NCI-H2107 (cell line): ENCODE data around the gene TENM4.
"Not testable (repeated sequence)": the region's sequence is repeated elsewhere in the genome, so short reads cannot be mapped to it uniquely, and the experiment has no call there.

Experiments
- DNase-seq: peaks from one replicate; lab custom pipeline; 2025; lab: John Stamatoyannopoulos, UW

TENM4 gene

DNA sequence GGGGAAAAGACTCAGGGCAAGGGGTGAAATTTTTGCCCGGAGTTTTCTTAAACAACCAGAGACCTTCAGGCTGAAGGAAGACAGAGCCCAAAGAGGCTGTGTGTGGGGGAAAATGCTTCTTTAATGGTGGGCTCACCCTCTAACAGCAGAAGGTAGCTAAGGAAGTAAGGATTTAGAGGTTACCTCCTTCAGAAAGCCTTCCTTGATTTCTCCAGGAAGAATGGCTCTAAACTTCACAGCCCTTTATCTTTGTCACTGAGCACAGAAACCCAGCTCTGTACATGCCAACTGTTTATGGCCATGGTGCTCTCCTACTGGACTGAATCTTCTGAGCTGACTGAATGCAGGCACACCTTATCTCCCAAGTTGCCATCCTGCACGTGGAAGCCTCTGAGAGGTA is 196.0 kb downstream of the TENM4 start:
- DNase-seq: no peak

DNA sequence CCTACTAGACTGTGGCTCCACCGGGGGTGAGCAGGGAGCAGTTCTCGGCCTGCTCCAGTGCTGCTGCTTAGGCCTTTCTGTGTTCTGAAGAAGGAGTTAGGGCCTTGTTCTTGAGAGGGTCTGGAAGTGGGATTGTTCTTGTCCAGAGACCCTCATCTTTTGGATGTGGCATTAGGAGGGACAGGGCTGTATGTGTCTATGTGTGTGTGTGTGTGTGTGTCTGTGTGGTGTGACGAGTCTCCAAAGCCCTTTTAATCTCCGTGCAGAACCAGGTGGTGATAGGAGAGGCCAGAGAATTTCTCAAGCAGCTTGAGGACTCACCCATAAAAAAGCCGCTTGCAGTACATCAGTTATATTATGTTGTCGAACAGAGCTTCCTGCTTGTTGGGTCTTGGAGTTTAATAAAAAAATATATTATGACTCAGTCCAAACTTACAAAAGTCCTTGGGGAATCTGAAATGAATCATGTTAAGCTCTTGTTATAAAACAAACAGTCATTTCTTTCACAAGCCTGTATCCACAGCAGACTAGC is 196.5 kb downstream of the TENM4 start:
- no peak for DNase-seq

DNA sequence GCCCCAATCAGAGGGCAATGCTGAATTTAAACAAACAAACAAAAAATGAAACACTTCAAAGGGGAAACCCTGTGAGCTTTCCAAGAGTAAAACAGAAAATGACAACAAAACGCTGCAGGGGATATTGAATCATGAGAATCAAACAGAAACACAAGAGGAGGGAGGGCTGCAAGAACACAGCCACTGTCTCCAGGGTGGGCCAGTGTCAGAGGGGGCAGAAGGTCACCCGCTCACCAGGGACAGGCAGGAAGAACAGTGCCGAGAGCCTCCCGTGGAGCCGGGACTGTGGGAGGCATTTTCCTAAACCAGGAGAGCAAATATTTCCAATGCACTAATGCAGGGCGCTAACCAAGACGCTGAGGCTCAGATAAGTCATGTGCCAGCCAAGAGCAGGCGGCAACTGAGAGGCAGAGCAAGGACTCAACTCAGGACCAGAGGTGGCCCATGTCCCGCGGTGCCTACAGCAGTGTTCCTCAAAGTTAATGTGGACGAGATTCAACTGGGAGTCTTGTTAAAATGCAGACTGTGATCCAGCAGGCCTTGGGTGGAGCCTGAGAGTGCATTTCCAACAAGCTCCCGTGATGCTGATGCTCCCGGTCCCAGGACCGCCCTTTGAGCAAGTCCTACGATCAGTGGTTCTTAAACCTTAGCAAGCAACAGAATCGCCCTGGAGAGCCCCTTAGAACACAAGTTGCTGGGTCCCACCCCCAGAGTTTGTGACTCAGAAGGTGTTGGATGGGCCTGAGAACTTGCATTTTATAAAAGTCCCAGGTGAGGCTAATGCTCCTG is 197.2 kb downstream of the TENM4 start:
- no peak for DNase-seq

DNA sequence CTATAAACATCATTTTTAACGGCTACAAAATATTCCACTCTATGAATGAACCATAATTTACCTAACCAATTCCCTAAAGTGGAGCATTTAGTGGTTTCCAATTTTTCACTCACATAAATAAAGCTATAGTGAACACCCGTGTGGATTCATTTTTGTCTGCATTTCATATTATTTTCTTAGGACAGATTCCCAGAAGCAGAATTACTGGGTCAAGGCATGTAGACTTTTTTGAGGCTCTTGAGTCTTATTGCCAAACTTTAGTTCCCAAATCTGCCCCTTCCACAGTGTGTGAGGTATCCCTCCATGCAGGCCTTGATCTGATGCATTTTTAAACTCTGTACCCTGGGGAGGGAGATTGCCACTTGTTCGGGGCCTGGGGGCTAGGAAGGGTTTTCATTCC is 198.2 kb downstream of the TENM4 start:
- DNase-seq: no peak

DNA sequence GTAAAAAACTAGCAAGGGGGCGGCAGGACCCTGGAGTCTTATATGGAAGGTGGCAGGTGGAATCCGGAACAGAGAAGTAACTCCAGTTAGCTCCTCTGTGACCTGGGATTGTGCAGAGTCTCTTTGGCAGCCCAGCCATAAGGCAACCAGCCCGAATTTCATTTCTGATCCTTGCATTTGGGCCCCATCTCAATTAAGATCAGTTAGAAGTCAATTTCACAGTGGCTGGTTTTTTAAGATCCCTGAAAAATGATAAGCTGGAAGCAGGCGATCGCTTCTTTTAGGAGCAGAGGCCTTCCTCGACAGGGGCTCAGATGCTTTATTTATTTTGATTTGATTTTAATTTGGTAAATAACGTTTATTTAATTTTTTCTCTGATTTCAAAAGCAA is 199.0 kb downstream of the TENM4 start:
- DNase-seq: no peak

DNA sequence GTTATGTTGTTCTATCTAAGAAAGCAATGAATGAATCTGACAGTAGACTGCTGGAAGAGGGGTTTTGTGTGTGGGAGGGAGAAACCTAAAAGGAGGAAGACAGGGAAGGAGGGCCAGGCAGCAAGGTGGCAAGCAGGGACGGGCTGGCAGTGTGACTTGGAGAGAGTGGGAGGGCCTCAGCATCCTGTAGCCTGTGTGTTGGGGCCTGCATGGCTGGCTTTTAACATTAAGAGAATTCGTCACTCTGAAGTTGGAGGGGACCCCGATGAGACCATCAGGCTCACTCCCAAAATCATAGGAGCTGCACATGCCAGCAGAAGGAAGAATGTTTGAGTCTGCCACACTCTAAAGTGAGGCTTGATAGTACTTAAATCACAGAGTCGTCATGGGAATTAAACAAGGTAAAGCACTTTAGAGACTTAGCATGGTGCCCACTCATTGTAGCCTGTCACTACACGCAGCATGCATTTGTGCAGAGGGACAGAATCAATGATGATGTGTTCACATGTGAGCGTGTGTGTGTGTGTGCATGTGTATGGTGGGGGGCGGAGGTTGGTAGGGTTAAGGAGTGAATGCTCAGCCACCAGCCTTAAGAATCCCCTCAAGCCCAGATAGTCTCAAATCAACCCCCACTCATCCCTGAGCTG is 199.5 kb downstream of the TENM4 start:
- DNase-seq: no peak

DNA sequence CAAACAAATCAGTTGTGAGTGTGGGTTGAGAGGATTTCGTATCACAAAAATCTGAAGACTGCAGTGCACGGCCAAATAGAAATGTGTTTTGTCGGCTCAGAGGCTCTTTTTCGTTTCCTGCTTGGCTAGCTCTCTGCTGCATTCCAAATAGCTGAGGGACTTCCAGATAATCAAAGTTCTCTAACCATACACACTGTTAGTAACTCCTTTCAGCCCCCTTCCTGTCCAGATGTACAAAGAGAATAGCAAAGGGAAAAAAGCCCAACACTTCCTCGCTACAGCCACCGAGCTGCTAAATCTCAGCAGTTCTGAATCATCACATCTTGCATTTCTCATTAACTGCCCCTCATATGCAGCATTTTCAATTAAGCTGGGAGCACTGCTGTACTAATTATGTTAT is 203.1 kb downstream of the TENM4 start:
- DNase-seq: no peak

DNA sequence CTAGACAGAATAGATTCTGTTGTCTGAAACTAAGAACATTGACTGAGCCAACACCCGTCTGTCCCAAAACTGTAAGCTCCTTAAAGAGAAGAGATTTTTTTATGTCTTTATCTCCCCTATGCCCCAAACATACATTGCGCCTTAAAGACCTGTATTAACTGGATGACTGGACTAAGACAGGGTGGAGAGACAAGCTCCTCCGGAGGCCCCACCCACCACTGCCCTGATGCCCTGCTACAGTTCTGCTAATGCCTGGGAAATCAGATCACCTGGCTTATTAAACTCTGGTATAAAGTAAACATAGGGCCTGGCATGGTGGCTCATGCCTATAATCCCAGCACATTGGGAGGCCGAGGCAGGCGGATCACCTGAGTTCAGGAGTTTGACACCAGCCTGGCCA is 203.7 kb downstream of the TENM4 start:
- DNase-seq: no peak

DNA sequence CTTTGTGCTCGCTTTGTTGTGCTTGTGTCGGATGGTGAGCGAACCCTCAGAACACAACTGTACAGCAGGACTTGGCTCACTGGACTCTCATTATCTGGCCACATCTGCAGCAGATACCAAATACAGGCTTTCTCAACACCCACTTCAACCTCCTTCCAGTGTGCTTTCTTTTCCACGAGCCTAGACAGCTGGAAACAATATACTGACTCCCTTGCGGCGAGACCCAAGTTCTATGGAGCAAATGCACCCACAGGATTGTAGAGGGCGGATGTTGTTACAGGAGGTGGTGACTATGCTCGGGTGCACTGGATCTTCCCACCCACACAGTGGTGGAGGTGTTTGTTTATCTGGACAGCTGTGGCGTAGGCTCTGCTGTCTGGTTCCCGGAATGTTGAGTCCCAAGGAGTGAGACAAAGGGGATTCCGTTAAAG is 204.3 kb downstream of the TENM4 start:
- no peak for DNase-seq

DNA sequence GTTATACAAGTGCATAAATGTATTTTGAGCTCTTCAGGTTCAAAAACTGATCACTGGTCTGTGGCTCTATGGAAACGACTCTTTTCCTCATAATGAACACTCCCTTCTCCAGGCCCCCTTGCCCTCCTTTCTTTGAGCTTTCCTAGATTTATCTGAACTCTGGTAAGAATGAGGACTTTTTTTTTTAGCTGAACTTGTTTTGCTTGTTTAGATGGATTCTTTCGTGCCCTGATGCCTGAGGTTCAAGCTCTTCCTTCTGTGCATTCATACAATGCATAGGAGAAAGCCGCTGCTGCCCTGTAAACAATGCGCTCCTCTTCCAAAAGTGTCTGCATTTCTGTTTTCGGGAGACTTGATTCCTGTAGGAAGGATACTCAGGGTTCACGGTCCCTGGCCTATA is 205.1 kb downstream of the TENM4 start:
- DNase-seq: no peak

DNA sequence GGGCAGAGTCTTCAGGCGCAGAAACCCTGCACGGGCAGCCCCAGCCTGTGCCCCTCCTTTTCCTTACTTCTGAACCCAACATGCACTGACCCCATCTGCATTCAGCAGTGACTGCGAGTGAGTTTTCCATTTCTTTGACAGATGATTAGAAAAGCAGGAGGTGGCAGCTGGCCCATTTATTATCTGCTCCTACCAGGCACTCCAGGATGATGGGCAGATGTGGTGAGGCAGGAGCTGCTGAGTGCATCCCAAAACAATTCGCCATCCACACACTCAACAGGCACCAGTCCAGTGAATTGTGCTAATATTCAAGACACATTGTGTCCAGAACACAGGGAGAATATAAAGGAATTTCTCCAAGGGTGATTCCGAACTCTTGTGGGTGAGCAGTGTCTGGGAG is 208.5 kb downstream of the TENM4 start:
- DNase-seq: no peak

DNA sequence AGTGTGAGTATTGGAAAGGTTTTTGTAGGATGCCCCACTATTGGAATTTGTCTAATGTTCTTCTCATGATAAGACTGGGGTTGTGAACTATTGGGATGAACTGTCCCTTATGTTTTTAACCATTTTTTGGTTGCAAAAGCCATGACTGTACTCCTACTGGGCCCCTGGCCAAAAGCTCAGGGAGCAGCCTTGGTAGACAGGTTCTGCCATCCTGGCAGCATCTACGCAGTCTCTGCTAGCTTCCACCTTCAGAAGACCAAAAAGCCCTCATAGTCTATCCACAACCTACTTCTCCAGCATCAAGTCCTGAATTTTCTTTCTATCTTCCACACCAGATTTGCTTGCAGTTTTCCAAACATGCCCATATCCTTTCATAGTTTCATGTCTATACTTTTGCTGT is 211.8 kb downstream of the TENM4 start:
- DNase-seq: no peak

DNA sequence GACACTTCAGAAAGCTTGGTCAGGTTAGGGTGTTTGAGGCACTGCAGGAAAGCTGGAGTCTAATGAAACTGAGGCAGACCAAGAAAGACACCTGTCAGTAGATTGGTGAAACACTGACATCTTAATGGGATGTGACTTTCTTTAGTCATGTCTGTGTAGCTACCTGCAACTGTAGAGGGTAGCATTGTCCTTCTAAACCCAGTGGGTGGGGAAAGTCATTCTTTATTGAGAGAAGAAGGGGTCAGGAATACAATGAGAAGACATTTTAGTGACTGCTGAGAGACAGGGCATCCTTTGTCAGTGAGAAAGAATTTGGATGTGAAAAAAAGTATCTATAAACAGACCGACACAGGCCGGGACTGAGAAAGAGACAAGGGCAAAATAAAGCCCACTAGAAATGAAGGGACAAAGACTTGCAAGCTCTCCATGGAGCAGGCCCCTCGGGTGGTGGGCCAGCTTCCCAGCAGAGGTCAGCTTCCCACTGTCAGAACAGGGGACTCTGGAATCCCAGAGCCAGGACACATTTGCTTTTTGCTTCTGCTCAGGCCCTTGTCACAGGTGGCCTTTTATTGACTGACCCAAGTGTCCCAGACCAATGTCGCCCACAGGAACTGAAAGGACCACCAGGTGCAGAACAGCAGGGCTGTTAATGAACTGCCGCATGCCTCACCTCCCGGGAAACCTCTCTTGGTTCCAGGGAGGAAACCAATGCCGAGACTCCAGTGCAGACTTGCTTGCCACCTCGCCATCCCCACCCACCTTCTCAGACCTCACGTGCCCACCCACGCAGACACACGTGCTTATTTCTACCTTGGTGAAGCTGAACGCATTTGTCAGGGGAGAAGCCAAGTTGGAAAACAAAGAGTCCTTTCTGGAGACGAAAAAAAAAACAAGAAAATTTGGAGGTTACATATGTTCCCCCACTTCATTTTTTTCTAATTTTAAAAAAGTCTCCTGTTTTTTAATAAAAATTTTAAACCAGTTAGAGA is 212.8 kb downstream of the TENM4 start:
- DNase-seq: no peak

DNA sequence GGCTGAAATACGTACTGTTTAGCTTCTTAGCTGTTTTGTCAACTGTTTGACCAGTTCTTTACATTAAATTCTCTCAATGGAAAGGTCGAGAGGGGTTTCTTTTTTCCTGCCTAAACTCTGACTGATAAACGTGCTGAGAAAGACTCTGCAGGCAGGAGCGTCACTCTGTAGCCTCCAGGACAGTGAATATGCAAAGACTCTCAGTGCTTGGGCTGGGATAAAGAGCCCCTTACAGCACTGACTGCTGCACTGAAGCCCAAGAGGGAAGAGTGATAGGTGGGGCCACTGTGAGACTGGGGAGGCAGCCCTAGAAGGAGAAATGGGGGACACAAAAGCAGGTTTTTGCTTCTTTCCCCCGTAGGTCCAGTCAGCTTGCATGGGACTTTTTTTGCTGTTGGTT is 213.5 kb downstream of the TENM4 start:
- no peak for DNase-seq

DNA sequence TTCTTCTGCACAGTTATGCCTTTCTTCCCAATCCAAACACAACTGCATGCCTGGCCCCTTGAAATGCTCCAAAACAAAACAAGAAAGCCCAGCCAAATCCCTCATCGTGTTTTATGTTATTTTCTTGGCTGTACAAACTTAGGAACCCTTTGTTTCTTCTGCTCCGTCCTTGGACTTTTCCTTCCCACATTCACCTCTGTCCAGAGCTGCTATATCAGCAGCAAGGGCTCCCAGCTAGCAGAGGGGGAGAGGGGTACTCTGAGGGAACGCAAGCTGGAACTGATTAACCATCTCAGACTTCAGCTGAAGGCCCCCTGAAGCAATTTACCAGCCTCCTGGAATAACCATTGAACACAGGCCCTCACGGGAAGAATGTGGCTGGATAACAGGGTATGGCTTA is 214.7 kb downstream of the TENM4 start:
- DNase-seq: no peak

DNA sequence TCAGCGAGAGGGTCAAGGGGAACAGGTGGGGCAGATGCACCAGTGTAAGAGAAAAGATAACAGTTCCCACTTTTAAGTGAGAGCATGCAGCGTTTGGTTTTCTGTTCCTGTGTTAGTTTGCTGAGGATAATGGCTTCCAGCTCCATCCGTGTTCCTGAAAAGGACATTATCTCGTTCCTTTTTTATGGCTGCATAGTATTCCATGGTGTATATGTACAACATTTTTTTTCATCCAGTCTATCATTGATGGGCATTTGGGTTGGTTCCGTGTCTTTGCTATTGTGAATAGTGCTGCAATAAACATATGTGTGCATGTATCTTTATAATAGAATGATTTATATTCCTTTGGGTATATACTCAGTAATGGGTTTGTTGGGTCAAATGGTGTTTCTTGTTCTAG is 218.7 kb downstream of the TENM4 start:
- not testable (repeated sequence) for DNase-seq

DNA sequence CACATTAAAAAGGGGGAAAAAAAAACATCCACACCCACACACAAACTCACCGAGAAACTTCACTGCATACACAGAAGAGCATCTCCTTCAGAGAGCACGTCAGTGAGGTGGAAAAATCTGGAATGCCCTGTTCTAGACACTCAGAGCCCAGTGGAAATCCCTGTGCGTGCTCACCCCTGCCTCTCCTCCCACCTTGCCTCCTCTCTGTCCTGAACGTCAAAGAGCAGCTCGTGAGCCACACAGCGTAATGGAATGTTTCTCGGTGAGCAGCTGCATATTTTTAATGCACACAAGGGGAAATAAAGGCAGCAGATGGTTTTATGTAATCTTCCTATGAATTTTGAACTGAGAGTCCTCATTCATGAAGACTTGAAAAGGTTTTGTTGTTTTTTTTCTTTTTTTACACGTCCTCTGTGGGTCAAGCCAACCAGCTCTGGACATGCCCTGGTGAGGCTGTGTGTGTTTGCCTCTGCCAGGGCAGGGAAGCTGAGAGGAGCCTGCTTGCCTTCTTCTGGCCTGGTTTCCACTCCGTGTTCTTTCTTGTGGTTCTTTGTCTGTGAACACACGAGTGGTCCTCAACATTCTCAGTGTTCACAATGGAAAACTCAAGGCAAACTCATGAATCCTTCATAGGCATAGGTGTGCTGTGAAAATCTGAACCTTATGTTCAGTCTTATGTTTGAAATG is 219.2 kb downstream of the TENM4 start:
- no peak for DNase-seq

DNA sequence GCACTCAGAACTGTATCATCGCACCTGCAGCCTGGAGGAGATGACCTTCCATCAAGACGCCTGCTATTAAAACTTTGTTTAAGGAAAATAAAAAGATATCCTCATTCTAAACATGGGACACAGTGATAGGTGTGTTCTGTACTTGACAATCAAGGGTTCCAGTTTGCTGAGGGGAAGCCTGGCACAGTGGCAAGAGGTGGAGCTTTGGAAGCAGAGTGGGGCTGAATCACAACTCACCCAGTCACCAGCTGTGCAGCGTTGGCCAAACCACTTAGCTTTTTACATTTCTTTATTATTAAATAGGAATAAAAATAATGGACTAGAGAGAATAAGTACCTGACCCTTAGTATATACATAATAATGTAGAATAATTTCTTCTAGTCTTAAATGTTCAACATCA is 220.7 kb downstream of the TENM4 start:
- DNase-seq: no peak

DNA sequence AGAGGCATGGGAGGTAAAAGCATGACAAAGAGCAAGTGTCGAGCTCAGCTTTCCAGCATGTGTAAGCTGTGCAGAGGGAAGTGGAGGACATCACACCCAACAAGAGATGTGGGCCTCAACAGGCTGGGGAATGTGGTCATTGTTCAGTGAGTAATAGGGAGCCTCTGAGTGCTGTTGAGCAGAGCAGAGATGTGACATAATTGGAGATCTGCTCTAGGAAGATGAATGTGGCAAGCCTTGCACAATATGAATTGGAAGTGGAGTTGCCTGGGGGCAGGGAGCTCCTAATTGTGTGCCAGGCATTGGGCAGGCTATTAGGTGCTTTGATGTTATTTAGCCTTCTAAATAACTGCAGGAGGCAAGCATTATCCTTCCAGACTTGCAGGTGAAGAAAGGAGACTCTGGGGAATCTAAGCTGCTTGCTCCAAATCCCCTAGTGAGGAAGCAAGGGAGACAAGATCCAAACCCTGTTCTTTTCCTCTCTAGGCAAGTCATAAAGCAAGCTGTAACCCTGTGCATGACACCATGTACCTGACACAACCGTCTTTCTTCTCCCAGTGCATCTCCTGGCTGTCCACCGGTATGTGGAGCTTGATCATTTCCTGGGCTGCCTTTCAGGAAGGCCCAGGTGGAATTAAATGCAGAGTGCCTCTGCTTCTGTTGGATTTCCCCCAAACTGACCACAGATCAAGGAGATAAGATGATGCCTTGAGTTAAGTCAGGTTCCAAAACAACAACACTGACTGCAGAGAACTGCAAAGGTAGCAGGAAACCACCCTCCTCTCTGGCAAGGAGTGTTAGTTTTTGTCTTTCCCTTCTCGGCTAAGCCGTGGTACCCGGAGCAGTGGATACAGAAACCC is 221.4 kb downstream of the TENM4 start:
- no peak for DNase-seq

DNA sequence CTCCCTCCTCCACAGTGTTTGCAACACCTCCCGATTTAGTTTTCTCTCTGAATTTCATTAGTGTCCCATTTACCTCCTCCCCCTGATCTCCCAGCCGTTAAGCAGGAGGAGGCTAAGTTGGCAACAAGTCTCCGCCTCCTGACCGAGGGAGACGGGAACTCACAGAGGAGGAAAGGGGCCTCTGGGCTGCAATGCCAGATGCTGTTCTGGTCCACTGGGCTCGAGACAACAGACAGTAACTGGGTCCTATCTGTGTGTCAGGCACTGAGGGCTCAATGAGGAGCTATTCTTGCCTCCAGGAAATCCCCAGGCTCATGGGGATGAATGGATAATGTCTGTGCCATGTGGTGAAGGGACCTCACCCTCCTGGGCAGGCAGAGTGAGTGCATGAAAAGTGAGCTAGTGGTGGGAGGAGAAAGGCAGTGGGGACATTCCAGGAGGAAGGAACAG is 228.1 kb downstream of the TENM4 start:
- DNase-seq: no peak
